Heart left ventricle (tissue), 16 donors: ENCODE measurements around the gene OR2F1. TPM values are rescaled to one million over a fixed set of nuclear protein-coding genes. Genes with fewer than 3 reads are reported as not detected.

Experiments used
- ATAC-seq, 4 donors: fragments of 200-7000 bp; cut with Tn5 transposase; one replicate each; pipeline ENCODE4 v1.9.1; 2020 to 2022; ENCODE audit warnings: moderate library complexity in 4 of 4, mild to moderate bottlenecking in 3 of 4, moderate number of reproducible peaks in 1 of 4
- DNase-seq, 5 donors: peaks; one replicate each; pipeline ENCODE4 v3.0.0-alpha.2; 2020
- H3K27ac ChIP-seq, 12 donors: fragments of 200-600 bp; sonication (generic) in 4 of 12; one replicate each; pipeline versions ENCODE4 v1.5.0 to v1.8.0; 2016 to 2022; ENCODE audit warnings: mild to moderate bottlenecking in 2 of 12
- H3K27me3 ChIP-seq, 9 donors: fragments of 200-600 bp; sonication (generic) in 2 of 9; one replicate each; pipeline versions ENCODE4 v1.5.1 to v1.8.0; 2016 to 2022; ENCODE audit warnings: mild to moderate bottlenecking in 3 of 9
- H3K36me3 ChIP-seq, 9 donors: fragments of 200-600 bp; sonication (generic) in 2 of 9; one replicate each; pipeline versions ENCODE4 v1.5.0 to v1.8.0; 2018 to 2022; ENCODE audit warnings: mild to moderate bottlenecking in 2 of 9
- H3K4me1 ChIP-seq, 12 donors: fragments of 200-600 bp; sonication (generic) in 4 of 12; one replicate each; pipeline versions ENCODE4 v1.5.0 to v1.8.0; 2016 to 2022; ENCODE audit warnings: mild to moderate bottlenecking in 3 of 12
- H3K4me3 ChIP-seq, 12 donors: fragments of 200-600 bp; sonication (generic) in 4 of 12; one replicate each; pipeline versions ENCODE4 v1.5.0 to v1.8.0; 2017 to 2022; ENCODE audit warnings: mild to moderate bottlenecking in 9 of 12, moderate library complexity in 4 of 12
- H3K9me3 ChIP-seq, 12 donors: fragments of 200-600 bp; sonication (generic) in 4 of 12; one replicate each; pipeline versions ENCODE4 v1.5.0 to v1.8.0; 2016 to 2022; ENCODE audit warnings: mild to moderate bottlenecking in 1 of 12
- CTCF ChIP-seq, 12 donors: fragments of 200-600 bp; sonication (generic) in 4 of 12; IDR thresholded peaks; one replicate each; pipeline versions ENCODE4 v1.5.0 to v1.8.0; 2018 to 2022; ENCODE audit warnings: antibody characterized with exemption in 12 of 12, mild to moderate bottlenecking in 5 of 12
- POLR2A ChIP-seq, 2 donors: fragments of 450-650 bp; IDR thresholded peaks; one replicate each; pipeline ENCODE4 v1.6.1; 2017; ENCODE audit warnings: antibody characterized with exemption in 2 of 2, mild to moderate bottlenecking in 2 of 2, moderate library complexity in 2 of 2
- WGBS, 4 donors: extraction: QIAGEN DNeasy Blood & Tissue Kit in 2 of 4; methylation state at CpG; one replicate each; pipeline versions ENCODE4 v1.1.5 to v1.1.7; 2013 to 2018; 5-methylcytosine and 5-hydroxymethylcytosine counted together
- intact Hi-C, 10 donors: fragments of 100-400 bp; cut with DNase I; formaldehyde crosslinking; loops; one replicate each; pipeline versions ENCODE4 v1.11.1 to v1.14.2; 2022
- polyA plus RNA-seq, 2 donors: library from polyadenylated mRNA; stranded (reverse); fragments of 200-250 nt; gene quantifications; one replicate each; pipeline ENCODE4 v1.2.3, GENCODE V29; 2013
- total RNA-seq, 9 donors: library from RNA; depleted of rRNA in 2 of 9; stranded (reverse); fragments of >200 nt in 2 of 9; fragmentation: NEBNext Ultra II Directional in 3 of 9; extraction: Animal tissue kit (Norgen Biotek cat#: 25700) in 3 of 9; gene quantifications; one replicate each; pipeline versions ENCODE4 v1.1.0 to v1.2.4, GENCODE V29; 2016 to 2023
- donor health status: ischemic (EF 13 %, LVEDD 7.1; RV severe dilation, severe dysfunction).
- donor health status: healthy with polysubstance abuse.
- donor health status: DM: no; HTN: yes; CAD: no.
- donor health status: DM: no; HTN: no; CAD: no.
- donor health status: ischemic (EF 25% LVEDD 6.9; RV normal size, moderate dysfunction).
- donor health status: ischemic (EF 25% LVEDD 5.7; RV mildly dilated, moderate dysfunction).
- donor health status: healthy.
- donor health status: DM: yes; HTN: yes; CAD: no.
- donor health status: ischemic (EF 35%, LVEDD 5.7; RV mildly dilated, moderate dysfunction).
- donor health status: nonischemic (EF 11% LVEDD 7.7; RV severe dilation, severe dysfunction).
- donor health status: DM: yes; HTN: yes; CAD: no.
- donor health status: PGD.
- donor health status: ischemic (EF 29% LVEDD 5.4; RV normal size, mild dysfunction).
- donor health status: nonischemic (EF 23%, LVEDD 6.1; RV moderate dilation, normal function).

The OR2F1 gene
- total and polyA plus RNA-seq, 11 donors = not detected

- no peak for DNase-seq
- H3K27me3 ChIP-seq = no peaks in the 10 kb centered on the region
- no peaks in the 10 kb centered on the region for H3K4me1 ChIP-seq
- intact Hi-C loops = no loop called here
- ATAC-seq = no peak
- no peak overlapping the region for H3K27ac ChIP-seq
- H3K36me3 ChIP-seq = no peaks in the 10 kb centered on the region
- H3K9me3 ChIP-seq = no peaks in the 10 kb centered on the region
- TF ChIP-seq CTCF (IDR thresholded peaks at IDR 0.05) (no peak), POLR2A (IDR thresholded peaks at IDR 0.05) (no peak)
- no peak overlapping the region for H3K4me3 ChIP-seq
- 74 to 76% (median 76%) methylated on average over 7 of the region's 7 CpGs for WGBS, 4 donors
Measured at GRCh38 chr7:143914938-143915652, 39.5 kb upstream of the OR2F1 start.

- no peaks in the 10 kb centered on the region for H3K4me1 ChIP-seq
- DNase-seq (no peak), ATAC-seq (no peak)
- intact Hi-C loops = no loop called here
- H3K9me3 ChIP-seq = no peaks in the 10 kb centered on the region
- no peaks in the 10 kb centered on the region for H3K27me3 ChIP-seq
- H3K36me3 ChIP-seq = no peaks in the 10 kb centered on the region
- no peak overlapping the region for H3K27ac ChIP-seq
- H3K4me3 ChIP-seq = no peak overlapping the region
- 44 to 53% (median 52%) methylated on average over 1 of the region's 1 CpG for WGBS, 4 donors
- no peak for TF ChIP-seq CTCF (IDR thresholded peaks at IDR 0.05)
- TF ChIP-seq POLR2A (IDR thresholded peaks at IDR 0.05) = no peak
Measured at GRCh38 chr7:143924851-143925250, 29.8 kb upstream of the OR2F1 start.

GRCh38 chr7:143929224-143929920 lies 25.3 kb upstream of the OR2F1 start:
- Histone ChIP-seq H3K27ac (no peak overlapping the region), H3K9me3 (peaks cover 0 to 17% (median under 1%) of the 10 kb centered on the region in 12 donors), H3K36me3 (no peaks in the 10 kb centered on the region), H3K4me1 (no peaks in the 10 kb centered on the region), H3K27me3 (no peaks in the 10 kb centered on the region), H3K4me3 (no peak overlapping the region)
- 95 to 100% (median 97%) methylated on average over 1 of the region's 1 CpG for WGBS, 4 donors
- intact Hi-C loops = no loop called here
- no peak for DNase-seq
- no peak for TF ChIP-seq CTCF (IDR thresholded peaks at IDR 0.05)
- no peak for TF ChIP-seq POLR2A (IDR thresholded peaks at IDR 0.05)
- peak in 2 of 4 donors; percentile 76 to 77 for ATAC-seq

GRCh38 chr7:143931739-143932138 lies 22.9 kb upstream of the OR2F1 start:
- TF ChIP-seq POLR2A (IDR thresholded peaks at IDR 0.05) (no peak), CTCF (IDR thresholded peaks at IDR 0.05) (no peak)
- Histone ChIP-seq H3K27ac (no peak overlapping the region), H3K4me3 (no peak overlapping the region), H3K36me3 (no peaks in the 10 kb centered on the region), H3K9me3 (peaks cover 0 to 17% (median under 1%) of the 10 kb centered on the region in 12 donors), H3K4me1 (no peaks in the 10 kb centered on the region), H3K27me3 (no peaks in the 10 kb centered on the region)
- ATAC-seq (no peak), DNase-seq (no peak)
- intact Hi-C loops = no loop called here
